ENCODE results near the gene PDCD11.

The PDCD11 gene

GRCh38 chr10:103449208-103450144, 53.0 kb downstream of the PDCD11 start:
- DNase-seq (ENCODE audit: low read depth): no peak

- no peak for DNase-seq (ENCODE audit: low read depth)
Measured at GRCh38 chr10:103450201-103450695, 53.8 kb downstream of the PDCD11 start.

DNA sequence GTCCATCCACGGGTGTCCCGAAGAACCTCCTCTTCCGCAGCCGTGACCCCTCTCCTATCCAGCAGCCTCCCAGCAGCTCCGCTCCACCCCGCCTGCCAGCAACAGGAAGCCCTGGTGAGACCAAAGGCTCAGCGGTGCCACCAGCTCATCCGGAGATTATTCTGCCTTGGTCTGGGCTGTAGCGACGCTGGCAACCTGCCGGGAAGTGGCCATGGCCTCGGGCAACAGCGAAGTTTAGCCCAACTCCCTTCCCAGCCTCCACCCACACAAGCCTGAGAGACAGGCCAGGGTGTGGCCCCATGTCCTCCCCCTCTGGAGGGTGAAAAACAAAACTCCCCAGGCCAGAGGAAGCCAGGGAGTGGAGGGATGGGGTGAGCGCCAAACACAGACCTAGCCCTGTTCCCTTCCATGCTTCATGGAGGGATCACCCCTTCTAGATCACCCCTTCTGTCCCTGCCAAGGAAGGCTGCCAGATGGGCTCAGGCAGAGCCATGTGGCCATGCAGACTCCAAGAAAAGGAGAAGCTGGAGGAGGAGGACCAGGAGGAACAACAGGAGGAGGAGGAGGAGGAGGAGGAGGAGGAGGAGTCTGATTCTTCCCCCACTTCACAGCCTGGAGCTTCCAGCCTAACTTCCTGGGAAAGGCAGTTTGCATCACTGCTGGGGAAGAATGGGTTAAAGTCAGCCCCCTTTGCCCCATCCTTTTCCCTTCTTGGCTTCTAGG, 54.8 kb downstream of the PDCD11 start:
- peak; percentile 19 for DNase-seq (ENCODE audit: low read depth)

DNA sequence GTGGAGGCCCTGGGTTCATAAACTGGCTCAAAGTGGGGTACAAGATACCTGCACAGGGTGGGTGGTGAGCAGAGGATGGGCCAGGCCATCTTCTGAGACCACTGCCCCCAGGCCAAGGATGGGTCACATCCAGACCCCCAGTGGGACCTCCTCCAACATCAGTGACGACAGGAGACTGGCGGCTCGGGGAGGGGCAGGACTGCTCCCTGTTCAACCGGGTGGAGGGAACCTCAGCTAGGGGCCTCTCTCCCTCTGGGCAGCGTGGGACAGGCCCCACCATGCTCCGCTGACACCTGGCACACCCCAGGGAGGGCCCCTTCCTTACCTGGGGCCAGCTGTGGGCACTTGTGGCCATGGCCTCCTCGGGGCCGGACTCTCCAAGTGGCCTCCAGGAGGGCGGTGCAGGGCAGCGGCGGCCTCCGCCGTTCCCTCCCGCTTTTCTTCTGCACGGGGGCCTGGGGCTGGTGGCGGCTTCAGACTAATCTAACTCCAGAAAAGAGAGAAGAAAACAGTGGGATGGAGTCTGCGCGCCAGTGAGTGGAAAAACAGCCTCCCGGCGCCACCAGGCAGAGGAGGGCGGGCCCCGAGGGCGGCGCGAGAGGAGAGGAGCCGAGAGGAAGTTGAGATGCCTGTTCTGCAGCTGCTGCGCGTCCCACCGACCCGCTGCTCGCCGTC, 55.5 kb downstream of the PDCD11 start, which contains the start of gene CALHM2:
TSS of gene CALHM2 (minus strand) at position 540 of the 675 bp plus-strand sequence. CDS start 2,429 bp downstream, outside the sequence.
- DNase-seq (ENCODE audit: low read depth): peak; percentile 54

- no peak for DNase-seq (ENCODE audit: low read depth)
Measured at GRCh38 chr10:103452506-103453230, 56.2 kb downstream of the PDCD11 start.

DNA sequence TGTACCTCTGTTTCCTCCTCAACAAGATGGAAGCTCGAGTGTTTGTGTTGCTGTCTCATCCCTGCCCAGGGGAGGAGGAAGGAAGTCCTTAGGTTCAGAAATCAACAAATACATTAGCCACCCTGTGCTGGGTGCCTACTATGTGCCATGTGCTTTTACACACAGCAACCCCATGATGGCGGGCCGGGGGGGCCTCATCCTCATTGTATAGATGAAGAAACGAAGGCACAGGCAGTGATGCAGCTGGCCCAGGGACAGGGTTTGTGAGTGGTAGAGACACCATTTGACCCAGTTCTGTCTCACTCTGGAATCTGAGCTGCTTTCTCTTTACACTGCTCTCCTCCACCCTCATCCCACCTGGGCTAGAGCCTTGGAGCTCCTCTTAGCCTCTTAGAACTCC, 57.6 kb downstream of the PDCD11 start:
- no peak for DNase-seq (ENCODE audit: low read depth)

- DNase-seq (ENCODE audit: low read depth): no peak
Measured at GRCh38 chr10:103455235-103455634, 58.8 kb downstream of the PDCD11 start.

DNA sequence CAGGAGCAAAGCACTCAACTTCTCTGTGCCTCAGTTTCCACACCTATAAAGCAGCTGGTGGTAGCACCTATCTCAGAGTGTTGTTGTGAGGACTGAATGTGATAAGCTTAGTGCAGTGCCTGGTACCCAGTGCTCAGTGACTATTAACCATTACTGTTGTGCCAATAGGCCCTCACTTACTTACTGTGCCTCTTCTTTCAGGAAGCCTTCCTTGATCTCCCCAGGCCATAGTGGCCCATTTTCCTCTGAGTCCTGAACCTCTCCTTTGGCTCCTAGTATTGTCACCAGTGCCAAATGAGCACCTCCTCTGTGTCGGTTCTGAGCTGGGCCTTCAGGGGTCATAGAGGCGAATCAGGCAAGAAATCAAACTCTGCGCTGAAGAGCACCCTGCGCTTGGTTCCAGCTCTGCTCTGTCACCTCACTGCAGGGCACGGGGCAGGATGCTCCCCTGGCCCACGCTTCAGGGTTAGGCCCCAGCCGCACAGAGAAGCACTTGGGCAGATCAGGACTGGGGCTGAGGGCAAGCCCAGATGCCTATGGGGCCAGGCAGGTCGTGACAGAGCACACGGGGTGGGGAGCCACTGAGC, 59.7 kb downstream of the PDCD11 start:
- no peak for DNase-seq (ENCODE audit: low read depth)

DNA sequence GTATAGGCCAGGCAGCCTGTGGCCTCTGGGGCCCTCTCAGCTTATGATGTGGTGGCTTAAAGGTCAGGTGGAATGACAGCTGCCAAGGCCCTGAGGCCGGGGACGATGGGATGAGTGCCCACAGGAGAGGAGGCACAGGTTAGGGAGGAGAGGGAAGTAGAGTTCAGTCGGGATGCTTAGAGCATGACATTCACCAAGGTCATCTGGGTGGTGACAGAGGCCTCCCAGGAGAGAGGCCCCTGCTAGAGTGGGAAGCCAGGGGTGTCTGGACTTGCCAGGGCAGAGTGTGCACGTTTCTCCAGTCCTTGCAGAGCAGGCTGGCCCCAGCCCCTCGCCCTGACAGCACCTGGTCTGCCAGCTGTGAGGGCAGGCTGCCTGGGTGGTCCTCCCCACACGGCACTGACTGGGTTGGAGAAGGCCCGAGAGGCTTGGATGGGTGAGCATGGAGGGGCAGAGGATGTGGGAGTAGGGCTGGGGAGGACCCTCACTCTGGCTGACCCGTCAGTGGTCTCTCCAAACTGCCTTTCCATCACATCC, 60.8 kb downstream of the PDCD11 start:
- no peak for DNase-seq (ENCODE audit: low read depth)

DNA sequence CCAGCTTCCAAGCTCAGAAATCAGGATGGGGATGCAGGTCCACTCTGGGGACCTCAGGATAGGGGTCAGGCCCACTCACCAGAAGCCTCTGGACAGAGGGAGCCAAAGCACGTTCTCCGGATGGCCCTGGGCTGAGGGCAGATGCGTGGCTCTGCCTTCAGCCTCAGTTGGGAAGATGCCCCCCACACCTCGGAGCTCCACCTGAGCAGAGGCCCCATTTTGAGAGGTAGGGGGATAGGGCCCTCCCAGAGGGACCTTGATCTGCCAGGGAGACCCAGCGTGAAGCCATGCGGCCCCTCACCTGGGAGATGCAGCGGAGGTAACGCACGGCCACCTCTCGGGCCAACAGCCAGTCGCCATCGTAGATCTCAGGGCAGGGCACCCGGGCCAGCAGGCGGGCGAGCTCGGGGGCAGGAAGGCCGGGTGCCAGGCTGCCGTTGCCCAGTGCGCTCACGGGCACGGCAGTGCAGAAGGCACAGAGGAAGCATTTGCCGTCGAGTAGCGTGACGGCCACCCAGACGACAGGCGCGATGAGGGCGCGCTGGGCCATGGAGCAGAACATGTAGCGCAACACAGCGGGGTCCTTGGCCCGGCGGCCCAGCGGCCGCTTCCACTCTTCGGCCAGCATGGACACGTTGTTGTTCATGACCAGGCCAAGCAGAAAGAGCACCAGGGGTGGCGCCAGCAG, 61.6 kb downstream of the PDCD11 start:
- no peak for DNase-seq (ENCODE audit: low read depth)

GRCh38 chr10:103458720-103459119, 62.3 kb downstream of the PDCD11 start, which contains the start of gene CALHM1:
TSS of gene CALHM1 (minus strand) at chr10:103458900. CDS start at chr10:103458751, 149 bp downstream.
- no peak for DNase-seq (ENCODE audit: low read depth)

- DNase-seq (ENCODE audit: low read depth): no peak
Measured at GRCh38 chr10:103459615-103460014, 63.2 kb downstream of the PDCD11 start.

GRCh38 chr10:103463499-103463898, 67.1 kb downstream of the PDCD11 start:
- DNase-seq (ENCODE audit: low read depth): no peak

DNA sequence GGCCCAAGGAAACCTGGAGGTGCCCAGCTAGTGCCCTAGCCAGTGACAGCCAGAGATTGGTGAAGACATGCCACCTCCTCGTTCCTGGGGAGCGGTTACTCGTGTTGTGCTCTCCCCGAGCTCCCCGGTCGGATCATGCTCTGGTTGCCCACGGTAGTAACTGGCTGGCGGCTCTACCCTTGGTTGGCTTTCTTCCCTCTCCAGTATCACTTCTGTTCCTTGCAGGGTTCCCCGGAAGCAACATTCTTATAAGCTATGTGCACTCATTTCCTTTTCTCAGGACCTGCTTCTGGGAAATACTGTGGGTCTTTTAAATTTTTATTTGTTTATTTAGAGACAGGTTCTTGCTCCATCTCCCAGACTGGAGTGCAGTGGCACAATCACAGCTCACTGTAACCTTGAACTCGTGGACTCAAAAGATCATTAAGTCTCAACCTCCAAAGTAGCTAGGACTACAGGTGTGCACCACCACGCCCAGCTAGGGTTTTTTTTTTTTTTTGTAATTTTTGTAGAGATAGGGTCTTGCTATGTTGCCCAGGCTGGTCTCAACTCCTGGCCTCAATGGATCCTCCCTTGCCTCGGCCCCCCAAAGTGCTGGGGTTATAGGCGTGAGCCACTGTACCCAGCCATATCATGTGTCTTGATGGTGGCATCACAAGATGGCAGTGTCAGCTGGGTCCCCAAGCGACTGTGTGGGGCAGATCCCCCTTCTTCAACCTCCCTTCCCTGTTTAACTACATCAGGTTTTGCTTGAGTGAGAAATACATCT, 69.2 kb downstream of the PDCD11 start:
- DNase-seq (ENCODE audit: low read depth): no peak

DNA sequence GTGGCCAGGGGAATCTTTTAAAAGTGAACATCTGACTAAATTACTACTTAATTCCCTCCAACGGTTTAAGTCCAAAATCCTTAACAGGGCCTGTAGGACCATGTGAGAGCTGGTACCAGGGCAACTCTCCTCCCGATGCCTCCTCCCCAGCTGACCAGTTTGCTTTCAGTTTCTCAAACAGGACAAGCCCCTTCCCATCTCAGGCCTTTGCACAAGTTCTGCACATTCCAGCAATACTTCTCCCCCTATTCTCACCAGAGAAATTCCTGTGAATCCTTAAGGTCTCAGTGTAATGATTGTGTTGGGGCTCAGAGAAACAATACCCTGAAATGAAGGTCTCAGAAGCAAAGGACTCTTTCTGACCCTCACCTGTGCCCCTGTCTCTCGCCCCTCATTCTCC, 70.3 kb downstream of the PDCD11 start:
- DNase-seq (ENCODE audit: low read depth): no peak

DNA sequence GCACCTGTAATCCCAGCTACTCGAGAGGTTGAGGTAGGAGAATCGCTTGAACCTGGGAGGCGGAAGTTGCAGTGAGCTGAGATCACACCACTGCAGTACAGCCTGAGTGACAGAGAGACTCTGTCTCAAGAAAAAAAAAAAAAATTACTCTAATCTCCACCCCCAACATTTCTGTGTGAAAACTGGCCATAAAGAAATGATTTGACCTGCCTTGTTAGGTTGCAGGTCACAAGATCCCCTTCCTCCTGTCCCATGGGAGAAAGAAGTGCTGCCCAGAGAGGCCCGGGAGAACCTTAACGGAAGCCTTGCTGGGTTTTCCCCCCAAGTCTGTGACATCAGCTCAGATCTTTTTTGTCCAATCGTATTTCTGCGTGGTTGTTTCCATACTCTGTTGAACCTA, 71.0 kb downstream of the PDCD11 start:
- no peak for DNase-seq (ENCODE audit: low read depth)

DNA sequence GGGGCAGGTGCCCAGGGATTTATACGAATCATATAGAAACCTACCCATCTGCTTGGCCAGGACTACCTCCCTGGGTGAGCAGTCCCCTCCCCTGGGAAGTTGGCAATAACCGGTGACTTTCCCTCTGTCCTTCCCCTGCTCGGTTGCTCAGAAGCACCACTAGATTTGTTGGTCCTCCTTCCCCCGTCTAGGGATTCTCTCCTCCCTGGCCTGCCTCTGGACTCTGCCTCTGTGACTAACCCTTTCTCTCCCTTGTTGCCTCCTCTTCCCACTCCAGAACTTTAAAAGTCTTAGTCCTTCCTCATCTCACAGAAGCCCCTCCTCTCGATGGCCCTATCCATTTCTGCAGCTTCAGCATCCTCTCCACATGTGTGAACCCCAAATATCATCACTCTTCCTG, 72.8 kb downstream of the PDCD11 start:
- no peak for DNase-seq (ENCODE audit: low read depth)

DNA sequence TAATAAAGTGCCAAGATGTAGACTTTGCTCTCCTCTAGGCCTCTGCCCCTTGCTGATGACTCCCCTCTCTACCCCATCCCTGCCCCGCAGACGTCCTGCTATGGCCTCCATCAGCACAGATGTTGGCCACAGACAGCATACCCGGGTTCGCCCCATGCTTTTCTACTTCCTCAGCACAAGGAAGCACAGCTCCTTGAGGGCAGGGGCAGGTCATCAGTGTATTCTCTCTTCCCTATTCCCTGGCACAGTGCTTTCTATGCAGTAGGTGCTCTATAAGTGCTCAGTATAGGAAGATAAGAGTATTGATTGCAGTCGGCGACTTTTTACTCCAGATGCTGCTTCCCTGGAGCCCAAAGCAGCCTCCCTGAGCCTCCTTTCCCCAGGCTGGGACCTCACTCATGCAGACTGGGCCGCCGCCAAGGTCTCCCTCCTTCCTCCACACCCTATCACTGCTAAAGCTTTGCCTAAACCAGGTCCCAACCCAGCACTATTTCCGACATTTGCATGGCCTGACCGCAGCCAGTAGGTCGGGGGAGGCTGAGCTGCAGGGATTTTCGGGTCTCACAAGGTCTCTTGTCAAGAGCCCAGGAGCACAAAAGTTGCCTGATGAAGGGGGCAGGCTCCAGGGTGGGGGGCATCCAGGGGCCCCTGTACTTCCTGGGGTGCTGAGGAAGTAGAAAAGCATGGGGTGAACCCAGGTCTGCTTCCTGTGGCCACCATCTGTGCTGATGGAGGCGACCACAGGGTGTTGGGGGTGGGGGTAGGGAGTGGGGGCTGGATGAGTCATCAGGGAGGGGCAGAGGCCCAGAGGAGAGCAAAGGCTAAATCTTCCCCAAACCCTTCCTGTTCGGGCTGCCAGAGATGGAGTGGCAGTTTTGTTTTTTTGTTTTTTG, 74.6 kb downstream of the PDCD11 start:
- DNase-seq (ENCODE audit: low read depth): peak; percentile 62

Measured in stimulated activated CD8-positive, alpha-beta memory T cell treated with anti-CD3 and anti-CD28 coated beads, Interleukin-4, amount 100 ng/mL, for 24 hours (primary cell).